C4-2B (cell line): ENCODE measurements around the gene GRM4.
"Not testable (repeated sequence)": the region's sequence is repeated elsewhere in the genome, so short reads cannot be mapped to it uniquely, and the experiment has no call there.

ENCODE experiments used
- ZFX ChIP-seq: fragments of 450-650 bp; IDR thresholded peaks from 2 replicates; pipeline ENCODE4 v1.6.1; 2017
- TF ChIP-seq, protein P1 (sequence below): fragments of 450-650 bp; conservative IDR thresholded peaks from 2 replicates; pipeline ENCODE4 v1.5.1; 2017; ENCODE audit warnings: mild to moderate bottlenecking

DNA sequence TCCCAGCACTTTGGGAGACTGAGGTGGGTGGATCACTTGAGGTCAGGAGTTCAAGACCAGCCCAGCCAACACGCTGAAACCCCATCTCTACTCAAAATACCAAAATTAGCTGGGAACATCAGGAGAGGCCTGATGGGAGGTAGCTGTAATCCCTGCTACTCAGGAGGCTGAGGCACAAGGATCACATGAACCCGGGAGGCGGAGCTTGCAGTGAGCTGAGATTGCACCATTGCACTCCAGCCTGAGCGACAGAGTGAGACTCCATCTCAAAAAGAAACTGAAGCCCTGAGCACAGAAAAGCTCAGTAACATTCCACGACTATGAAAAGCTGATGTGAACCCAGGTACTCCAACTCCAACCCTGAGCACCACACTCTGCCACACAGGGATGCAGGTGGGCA, 103.9 kb downstream of the GRM4 start:
- TF ChIP-seq, protein P1, sequence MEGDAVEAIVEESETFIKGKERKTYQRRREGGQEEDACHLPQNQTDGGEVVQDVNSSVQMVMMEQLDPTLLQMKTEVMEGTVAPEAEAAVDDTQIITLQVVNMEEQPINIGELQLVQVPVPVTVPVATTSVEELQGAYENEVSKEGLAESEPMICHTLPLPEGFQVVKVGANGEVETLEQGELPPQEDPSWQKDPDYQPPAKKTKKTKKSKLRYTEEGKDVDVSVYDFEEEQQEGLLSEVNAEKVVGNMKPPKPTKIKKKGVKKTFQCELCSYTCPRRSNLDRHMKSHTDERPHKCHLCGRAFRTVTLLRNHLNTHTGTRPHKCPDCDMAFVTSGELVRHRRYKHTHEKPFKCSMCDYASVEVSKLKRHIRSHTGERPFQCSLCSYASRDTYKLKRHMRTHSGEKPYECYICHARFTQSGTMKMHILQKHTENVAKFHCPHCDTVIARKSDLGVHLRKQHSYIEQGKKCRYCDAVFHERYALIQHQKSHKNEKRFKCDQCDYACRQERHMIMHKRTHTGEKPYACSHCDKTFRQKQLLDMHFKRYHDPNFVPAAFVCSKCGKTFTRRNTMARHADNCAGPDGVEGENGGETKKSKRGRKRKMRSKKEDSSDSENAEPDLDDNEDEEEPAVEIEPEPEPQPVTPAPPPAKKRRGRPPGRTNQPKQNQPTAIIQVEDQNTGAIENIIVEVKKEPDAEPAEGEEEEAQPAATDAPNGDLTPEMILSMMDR: not testable (repeated sequence)
- TF ChIP-seq ZFX: not testable (repeated sequence)
